Astrocyte of the hippocampus (primary cell): ENCODE results near the gene BFSP2.
"Not testable (repeated sequence)": the region's sequence is repeated elsewhere in the genome, so short reads cannot be mapped to it uniquely, and the experiment has no call there.

ENCODE experiments used
- DNase-seq: peaks from one replicate; pipeline ENCODE4 v3.0.0; 2011; ENCODE audit warnings: low read depth, low spot score

Gene BFSP2

GRCh38 chr3:133455281-133455680, 55.4 kb downstream of the BFSP2 start:
- DNase-seq, result no peak

- DNase-seq, result no peak
Observed at GRCh38 chr3:133455960-133456359, 56.1 kb downstream of the BFSP2 start.

GRCh38 chr3:133457025-133457424, 57.2 kb downstream of the BFSP2 start:
- DNase-seq, result no peak

DNA sequence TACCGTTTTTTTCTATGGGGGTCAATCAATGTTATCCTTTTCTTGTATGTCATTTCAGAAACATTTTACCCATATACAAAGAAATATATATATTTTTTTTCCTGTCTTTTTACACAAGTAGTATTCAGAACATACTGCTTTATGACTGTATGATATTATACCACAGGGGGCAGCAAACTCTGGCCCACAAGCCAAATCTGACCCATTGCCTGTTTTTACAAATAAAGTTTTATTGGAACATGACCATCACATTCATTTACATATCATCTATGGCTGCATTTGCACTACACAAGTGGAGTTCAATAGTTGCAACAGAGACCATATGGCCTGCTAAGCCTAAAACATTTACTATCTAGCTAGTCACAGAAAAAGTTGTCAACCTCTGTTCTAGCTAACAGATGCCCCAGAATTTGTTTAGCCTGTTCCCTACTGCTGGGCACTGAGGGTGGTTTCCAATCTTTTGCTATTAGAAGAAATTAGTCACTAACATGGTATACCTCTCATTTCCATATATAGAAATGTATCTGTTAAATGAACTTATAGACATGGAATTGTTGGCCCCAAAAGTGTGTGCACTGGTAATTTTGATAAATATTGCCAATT, 57.7 kb downstream of the BFSP2 start:
- no peak for DNase-seq

DNA sequence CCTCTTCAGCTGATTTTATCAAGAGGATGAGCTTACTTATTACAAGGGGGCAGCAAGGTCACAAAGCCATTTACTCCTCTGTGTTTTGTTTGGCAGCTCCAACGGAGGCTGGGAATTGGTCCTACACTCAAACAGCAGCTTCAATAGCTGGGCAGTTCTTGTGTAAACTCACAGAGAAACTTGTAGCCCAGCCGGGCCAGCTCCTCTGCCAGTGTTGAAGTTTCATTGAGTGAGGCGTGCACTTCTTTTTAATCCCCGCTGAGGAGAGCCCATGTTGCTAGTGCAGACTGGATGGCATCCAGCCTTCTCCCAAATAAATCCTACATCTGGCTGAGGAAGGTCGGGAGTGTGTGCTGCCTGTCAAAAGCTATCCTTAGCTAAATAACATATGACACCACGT, 59.5 kb downstream of the BFSP2 start:
- DNase-seq, result peak; percentile 45

- no peak for DNase-seq
Observed at GRCh38 chr3:133460809-133461208, 61.0 kb downstream of the BFSP2 start.

GRCh38 chr3:133461291-133461690, 61.4 kb downstream of the BFSP2 start:
- DNase-seq, result no peak

- no peak for DNase-seq
Observed at GRCh38 chr3:133463347-133463860, 63.5 kb downstream of the BFSP2 start.

- DNase-seq, result peak; percentile 71
Observed at GRCh38 chr3:133464573-133464972, 64.7 kb downstream of the BFSP2 start.

DNA sequence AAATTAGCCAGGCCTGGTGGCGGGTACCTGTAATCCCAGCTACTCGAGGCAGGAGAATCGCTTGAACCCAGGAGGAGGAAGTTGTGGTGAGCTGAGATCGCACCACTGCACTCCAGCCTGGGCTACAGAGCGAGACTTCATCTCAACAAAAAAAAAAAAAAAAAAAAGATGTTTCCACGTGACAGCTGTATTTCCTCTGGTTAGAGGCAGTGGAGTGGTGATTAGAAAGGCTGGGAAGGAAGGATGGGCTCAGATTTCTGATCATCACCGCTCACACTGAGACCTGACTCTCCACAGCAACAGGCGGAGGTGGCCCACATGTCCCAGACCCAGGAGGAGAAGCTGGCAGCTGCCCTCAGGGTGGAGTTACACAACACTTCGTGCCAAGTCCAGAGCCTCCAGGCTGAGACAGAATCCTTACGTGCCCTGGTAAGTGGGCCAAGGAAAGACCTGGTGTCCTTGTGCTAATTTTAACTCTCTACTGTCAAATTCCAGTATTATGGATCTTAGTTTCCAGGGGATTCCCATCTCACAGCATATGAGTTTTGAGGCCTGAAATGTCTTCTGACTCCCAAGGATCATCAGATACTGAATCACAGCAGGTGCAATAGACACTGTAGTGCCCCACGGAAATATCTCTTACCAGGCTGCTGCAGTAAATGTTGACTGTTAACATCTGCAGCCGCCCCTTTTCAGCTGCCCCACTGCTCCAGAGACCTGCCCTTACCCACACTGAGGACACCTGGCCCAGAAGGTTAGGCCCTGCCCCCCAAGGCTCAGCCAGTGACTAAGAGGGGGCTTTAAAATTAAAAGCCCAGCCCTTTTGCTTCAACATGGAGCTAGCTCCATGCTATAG, 66.9 kb downstream of the BFSP2 start:
- no peak for DNase-seq

DNA sequence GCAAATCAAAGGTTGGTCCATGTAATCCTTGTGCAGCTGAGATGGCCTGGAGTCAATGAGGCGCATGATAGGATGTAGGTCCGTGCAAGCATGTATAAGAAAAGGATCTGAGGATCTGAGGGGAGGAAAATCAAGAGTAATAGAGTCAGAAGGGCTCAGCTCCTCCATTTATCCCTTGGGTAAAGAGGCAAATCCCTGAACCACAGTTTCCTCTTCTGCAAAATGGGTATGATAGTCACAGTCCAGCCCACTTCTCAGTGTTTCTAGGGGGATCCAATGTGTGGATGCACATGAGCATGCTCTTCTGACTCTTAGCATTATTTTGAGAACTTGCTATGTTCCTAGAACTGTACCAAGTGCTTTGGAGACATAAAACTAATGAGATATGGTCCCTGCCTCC, 67.9 kb downstream of the BFSP2 start:
- DNase-seq, result no peak

GRCh38 chr3:133468251-133468721, 68.4 kb downstream of the BFSP2 start:
- DNase-seq, result no peak

DNA sequence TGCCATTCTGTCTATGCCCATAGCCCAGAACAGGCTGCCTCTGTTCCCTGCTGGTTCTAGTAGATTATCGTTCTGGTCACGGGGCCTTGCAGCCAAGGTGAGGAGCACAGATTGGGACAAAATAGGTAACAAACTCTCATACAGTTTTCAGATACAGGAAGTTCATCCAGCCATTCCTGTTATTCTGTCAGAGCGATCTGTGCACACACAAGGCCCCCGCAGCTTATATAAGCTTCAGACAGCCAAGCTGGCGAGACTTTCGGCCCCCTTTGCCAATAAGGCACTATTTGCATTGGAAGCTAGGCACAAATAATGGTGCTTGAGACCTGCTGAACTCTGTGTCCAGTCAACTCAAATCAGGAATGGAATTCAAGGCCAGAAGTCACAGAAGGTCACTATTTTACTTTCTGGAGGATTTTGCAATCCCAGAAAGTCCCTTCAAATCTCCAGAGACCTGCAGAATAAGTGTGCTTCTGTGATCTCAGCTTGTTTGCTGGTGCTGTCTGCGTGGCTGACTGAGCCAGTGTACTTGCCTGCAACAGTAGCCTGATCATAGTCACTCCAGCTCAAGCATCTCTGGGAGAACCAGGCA, 69.4 kb downstream of the BFSP2 start:
- no peak for DNase-seq

- DNase-seq, result no peak
Observed at GRCh38 chr3:133472242-133472641, 72.4 kb downstream of the BFSP2 start.

GRCh38 chr3:133472889-133473288, 73.0 kb downstream of the BFSP2 start:
- no peak for DNase-seq

GRCh38 chr3:133473472-133474191, 73.8 kb downstream of the BFSP2 start:
- not testable (repeated sequence) for DNase-seq

DNA sequence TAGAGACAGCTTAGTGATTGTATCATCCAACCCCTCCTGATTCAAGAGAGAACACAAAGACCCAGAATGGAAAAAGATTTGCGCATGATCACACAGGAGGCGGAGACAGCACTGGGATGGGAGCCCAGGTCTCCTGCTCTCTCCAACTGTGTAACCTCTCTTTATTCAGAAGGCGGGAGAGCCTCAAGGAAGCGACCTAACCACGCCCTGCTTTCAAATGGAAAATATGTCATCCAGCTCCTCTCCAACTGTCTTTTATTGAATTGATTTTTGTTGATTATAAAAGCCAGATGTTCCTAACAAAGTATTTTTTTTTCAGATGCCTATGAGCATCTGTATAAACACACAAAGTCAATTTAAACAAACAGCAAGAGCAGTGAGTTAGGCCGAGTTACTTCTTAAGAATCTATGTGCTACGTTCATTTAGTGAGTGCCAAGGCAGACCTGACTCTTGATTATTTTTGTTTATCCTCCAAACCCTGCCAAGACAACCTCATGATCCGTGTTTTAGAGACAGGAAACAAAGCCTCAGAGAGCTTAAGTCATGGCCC, 74.5 kb downstream of the BFSP2 start:
- peak; percentile 53 for DNase-seq

DNA sequence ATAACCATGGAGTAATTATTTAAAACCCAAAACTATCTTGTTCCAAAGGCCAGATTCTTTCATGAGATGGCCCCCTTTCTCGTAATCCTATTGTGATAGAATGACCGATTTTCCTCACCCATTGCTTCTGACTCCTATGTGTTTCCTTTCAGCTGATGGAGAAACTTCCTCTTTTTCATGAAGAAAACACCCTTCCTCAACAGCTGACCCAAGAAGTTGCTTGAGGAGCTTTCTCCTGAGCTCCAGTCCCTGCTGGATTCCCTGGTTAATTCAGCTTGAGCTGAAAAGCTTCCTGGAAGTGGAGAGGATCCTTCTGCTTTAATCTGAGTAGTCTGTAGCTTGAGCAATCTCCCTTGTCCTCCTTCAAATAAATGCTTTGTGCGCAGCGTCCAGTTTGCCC, 75.0 kb downstream of the BFSP2 start:
- no peak for DNase-seq

DNA sequence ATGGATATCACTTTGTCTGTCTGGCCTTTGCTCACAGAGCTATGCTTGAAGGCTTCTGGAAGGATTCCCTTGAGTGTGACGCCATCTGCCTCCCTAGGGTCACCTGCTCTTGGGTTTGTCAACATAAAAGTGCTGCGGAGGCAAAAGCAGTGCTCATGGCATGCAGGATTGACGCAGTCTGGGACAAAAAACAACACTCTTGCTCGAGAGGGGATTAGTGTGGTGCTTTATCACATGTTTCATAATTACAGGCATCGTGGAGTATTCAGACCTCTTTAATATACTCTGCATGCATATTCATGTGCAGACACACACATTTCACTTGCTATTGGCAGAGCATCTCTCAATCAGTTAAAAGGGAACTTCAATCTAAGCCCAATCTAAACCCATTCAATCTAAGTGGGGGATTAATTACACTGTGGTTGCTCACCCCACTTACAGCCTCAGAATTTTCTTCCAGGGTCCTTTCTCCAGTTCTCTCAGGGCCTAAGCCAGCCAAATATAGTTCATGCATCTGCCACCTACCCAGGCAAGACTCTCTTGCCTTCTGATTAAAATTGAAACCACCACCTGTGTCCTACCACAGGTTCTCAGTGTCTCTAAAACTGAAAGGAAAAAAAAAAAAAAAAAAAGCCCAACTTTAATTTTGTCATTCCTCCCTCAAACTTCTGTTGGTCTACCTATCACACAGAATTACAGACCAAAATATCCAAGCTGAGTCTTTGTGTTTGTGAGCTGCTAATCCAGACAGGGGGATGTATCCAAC, 75.6 kb downstream of the BFSP2 start:
- DNase-seq, result no peak

DNA sequence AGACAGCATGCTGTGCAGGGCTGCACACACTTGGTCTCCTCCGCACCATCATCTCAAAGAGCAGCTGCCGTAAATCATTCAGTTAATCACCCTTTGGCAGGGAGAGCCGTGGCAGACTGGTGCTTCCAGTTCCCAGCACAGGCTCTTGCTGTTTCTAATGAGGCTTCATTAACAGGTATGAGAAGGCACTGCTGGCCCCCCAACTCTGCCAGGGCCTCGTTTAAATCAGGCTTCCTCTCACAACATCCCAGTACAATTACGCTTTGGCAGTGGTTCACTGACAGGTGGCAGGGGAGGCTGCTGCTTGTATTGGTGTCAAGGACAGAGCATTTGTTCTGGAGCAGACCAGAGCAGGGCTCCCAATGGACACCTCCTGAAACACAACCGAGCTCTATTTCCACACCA, 77.1 kb downstream of the BFSP2 start:
- DNase-seq, result no peak

- DNase-seq, result no peak
Observed at GRCh38 chr3:133477487-133477886, 77.6 kb downstream of the BFSP2 start.
